Sigmoid colon (tissue), 4 donors: ENCODE measurements around the gene EHD4.

ENCODE experiments used
- EP300 ChIP-seq, 4 donors: sonication (generic); formaldehyde crosslinking; IDR thresholded peaks; one replicate each; pipeline ENCODE4 v1.6.1; 2017; ENCODE audit warnings: antibody characterized with exemption in 4 of 4
- TF ChIP-seq, protein P1 (sequence below), 4 experiments: fragments of 450-650 bp in 3 of 4; fragments of 200-600 bp in 1 of 4; IDR thresholded peaks; one replicate each; pipeline ENCODE4 v1.5.1; 2016 to 2019; ENCODE audit warnings: antibody characterized with exemption in 4 of 4, mild to moderate bottlenecking in 3 of 4, moderate library complexity in 2 of 4

DNA sequence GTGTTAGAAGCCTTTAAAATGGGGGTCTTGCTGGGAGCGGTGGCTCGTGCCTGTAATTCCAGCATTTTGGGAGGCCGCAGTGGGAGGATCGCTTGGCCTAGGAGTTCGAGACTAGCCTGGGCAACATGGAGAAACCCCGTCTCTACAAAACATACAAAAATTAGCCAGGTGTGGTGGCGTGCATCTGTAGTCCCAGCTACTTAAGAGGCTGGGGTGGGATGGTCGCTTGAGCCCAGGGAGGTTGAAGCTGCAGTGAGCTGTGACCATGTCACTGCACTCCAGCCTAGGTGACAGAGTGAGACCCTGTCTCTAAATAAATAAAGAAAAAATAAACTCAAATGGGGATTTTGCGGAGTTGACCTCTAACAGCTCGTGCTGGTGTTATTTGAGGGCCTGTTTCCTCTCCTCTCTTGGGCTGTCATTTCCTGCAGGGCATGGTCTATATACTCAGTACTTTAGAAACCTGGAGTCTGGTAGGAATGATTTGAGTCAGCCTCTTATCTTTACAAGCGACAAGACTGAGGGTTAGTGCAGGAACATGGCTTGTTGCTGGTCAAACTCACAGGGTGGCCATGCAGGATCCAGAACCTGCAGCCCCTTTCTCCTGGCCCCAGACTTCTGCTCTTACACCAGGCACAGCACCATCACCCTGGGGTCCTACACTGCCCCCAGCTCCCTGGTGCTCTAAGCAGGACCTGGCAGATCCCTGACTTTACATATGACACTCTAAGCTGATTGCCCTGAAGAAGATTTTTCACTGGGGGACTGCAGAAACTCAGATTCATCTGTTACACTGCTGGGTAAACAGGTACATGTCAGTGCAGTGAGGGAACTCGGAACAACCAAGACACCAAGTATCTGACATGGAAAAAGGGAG, 15.1 kb downstream of the EHD4 start:
- TF ChIP-seq, protein P1, sequence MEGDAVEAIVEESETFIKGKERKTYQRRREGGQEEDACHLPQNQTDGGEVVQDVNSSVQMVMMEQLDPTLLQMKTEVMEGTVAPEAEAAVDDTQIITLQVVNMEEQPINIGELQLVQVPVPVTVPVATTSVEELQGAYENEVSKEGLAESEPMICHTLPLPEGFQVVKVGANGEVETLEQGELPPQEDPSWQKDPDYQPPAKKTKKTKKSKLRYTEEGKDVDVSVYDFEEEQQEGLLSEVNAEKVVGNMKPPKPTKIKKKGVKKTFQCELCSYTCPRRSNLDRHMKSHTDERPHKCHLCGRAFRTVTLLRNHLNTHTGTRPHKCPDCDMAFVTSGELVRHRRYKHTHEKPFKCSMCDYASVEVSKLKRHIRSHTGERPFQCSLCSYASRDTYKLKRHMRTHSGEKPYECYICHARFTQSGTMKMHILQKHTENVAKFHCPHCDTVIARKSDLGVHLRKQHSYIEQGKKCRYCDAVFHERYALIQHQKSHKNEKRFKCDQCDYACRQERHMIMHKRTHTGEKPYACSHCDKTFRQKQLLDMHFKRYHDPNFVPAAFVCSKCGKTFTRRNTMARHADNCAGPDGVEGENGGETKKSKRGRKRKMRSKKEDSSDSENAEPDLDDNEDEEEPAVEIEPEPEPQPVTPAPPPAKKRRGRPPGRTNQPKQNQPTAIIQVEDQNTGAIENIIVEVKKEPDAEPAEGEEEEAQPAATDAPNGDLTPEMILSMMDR (IDR thresholded peaks at IDR 0.05), result no peak
- TF ChIP-seq EP300 (IDR thresholded peaks at IDR 0.05), result no peak
